GM12874 (cell line): Measurements from ENCODE around the gene OPRD1.

Source experiments
- TF ChIP-seq, protein P1 (sequence below): IDR thresholded peaks from 2 replicates; pipeline ENCODE4 v1.5.1; 2011; ENCODE audit warnings: low read depth, mild to moderate bottlenecking, control low read depth, low read length, moderate library complexity; ENCODE audit not compliant: insufficient read depth

Gene OPRD1

DNA sequence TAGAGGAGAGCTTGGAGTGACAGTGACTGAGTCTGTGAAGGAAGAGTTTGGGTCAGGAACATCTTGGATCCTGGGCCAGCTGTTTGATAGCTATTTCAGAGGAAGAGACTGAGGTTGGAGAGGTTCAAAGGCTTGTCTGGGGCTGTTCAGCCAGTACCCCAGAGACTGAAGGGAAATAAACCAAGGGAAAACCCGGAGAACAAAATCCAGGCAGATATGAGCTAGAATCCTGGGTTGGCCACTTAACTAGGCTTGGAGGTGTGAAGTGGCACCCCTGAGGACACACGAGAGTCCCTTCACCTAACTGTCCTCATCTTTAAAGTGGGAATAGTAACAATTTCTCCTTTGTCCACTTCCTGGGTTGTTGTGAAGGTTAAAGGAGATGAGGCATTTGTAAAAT, 79.3 kb downstream of the OPRD1 start:
- TF ChIP-seq, protein P1, sequence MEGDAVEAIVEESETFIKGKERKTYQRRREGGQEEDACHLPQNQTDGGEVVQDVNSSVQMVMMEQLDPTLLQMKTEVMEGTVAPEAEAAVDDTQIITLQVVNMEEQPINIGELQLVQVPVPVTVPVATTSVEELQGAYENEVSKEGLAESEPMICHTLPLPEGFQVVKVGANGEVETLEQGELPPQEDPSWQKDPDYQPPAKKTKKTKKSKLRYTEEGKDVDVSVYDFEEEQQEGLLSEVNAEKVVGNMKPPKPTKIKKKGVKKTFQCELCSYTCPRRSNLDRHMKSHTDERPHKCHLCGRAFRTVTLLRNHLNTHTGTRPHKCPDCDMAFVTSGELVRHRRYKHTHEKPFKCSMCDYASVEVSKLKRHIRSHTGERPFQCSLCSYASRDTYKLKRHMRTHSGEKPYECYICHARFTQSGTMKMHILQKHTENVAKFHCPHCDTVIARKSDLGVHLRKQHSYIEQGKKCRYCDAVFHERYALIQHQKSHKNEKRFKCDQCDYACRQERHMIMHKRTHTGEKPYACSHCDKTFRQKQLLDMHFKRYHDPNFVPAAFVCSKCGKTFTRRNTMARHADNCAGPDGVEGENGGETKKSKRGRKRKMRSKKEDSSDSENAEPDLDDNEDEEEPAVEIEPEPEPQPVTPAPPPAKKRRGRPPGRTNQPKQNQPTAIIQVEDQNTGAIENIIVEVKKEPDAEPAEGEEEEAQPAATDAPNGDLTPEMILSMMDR: no peak

DNA sequence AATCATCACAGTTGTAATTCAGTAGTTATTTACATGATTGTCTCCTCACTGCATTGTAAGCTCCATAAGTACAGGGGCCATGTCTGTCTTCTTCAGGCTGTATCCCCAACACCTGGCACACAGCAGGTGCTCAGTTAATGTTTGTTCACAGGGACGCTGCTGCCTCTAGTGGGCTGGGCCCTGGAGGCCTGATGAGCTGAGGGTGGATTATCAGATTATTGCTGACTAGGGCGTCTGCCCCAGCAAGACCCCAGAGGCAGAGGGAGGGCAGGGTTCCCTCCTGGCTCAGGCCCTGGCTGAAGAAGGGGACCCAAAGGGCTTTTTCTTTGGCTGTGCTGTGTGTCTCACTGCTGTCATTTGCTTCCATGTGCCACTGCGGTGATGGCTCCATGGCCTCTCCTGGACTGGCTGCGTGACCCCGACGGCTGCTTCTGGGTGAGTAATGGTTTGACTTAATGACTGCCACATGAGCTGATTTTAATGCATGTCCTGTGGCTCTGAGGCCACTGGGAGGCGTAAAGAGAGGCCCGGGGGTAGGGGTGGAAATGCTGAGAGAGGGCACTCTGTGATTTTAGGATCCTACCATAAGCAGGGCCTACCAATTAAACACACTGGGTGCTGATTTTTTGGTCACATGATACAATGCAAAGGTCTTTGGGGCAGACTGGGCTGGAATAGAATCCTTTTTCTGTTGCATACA, 81.6 kb downstream of the OPRD1 start:
- TF ChIP-seq, protein P1: peak; percentile 40

DNA sequence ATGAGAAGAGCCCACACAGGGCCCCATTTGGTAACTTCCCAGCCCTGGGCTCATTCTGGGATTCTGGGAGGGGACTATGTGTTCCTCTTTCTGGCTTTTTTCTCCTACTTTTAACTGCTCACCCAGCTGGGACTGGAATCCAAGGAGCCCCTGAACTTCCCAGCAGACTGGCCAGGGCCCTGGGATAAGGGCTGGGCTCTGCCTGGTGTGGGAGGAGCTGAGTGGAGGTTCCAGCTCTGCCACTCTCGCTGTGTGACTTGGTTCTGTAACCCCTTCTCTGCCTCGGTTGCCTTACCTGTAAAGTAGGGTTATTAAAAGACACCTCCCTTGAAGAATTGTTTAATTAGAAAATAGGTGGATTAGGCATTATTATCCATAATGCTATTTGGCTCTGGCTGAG, 82.8 kb downstream of the OPRD1 start:
- TF ChIP-seq, protein P1: no peak

DNA sequence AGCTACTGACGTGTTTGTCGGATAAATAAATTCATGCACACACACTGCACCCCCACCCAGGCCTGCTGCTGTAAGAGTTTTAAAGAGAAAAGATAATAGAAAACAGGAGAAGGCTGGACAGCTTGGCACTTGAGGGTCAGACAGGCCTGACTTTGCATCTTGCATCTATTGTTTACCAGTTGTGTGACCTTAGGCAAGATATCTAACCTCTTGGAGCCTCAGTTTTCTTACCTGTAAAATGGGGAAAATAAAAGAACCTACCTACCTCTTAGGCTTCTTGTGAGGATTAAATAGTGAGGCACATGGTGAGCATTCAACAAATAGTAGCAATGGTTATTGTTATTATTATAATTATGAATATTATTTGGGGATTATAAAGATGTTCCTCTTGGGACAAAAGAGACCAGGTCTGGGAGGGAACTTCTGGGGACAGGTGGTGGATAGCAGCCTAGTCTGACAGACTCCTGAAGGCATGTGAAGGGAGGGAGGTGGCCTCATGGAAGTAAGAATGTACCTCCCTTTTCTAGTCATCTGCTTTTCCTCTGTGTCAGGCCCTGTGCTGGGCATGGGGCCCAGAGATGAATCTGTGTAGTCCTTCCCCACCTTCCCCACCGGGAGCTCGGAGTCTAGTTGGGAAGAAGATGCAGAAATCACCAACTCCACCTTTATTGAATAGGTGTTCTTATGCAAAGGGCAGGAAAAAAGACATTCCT, 84.1 kb downstream of the OPRD1 start:
- TF ChIP-seq, protein P1: no peak

DNA sequence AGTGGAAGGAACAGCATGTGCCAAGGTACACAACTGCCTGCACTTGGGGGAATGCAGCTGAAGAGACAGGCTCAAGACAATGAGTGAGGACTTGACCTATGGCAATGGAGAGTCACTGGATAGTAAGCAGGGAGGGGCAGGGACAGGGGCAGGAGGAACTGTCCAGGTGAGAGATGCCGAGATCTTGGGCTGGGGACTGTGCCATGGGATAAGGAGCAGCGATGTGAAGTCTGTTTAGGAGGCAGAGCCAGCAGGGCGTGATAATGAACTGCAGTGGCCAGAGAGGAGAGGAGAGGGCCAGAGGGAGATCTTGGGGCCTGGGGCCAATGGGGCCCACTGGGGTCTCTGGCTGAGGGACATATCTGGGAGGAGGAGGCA, 84.6 kb downstream of the OPRD1 start:
- TF ChIP-seq, protein P1: no peak

DNA sequence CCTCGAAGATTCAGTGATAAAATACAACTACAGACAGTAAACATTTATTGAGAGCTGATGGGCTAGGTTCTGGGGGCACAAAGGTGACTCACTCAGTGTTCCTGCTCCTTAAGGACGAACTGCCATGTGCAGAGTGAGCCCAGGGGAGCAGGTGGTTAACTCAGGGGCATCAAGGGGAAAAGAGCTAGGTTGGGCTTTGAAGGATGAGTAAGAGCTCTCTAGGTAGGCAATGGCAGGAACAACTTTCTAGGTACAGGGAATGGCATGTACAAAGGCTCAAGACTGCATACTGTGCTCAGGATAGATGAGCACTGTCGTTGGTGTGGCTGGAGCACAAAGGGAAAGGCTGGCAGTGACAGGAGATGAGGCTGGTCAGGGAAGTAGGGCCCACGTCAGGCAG, 85.8 kb downstream of the OPRD1 start:
- TF ChIP-seq, protein P1: no peak

DNA sequence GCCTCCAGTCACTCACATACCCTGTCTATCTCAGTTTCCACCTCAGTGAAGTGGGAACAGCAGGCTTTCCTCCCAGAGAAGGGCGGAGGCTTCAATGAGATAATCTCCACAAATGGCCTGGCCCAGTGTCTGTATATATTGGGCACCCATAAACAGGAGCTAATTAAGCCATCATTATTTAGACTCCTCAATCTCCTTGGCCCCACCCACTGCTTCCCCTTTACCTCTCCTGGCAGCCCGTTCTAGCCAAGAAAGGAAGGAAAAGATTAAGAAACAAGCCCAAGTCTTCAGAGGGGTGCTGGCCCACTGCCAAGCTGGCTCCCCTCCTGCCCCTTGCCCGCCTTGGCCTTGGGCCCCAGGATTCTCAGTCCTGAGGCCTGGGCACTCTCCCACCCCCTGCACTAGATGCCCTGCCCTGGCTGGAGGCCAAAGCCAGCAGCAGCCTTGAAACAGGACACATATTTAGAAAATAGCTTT, 86.5 kb downstream of the OPRD1 start:
- TF ChIP-seq, protein P1: no peak
